ENCODE data around the gene YIF1A. TPM values are rescaled to one million over a fixed set of nuclear protein-coding genes. Genes with fewer than 3 reads are reported as not detected.
A peak's percentile ranks its signal among the peaks of the same experiment; 100 is the strongest.

The YIF1A gene
- 10 to 100 TPM; 56.8 to 61.4 (median 57.7) TPM for total RNA-seq

- intact Hi-C loops (cut with DNase I; ENCODE audit: low total_unique reads) = loop anchor here (10.0 kb wide), 1 partner anchor 356 kb away; no protein-coding TSS in a partner anchor
- H3K4me1 ChIP-seq = peaks cover 0 to 15% of the 10 kb centered on the region in 2 donors
Measured at GRCh38 chr11:66288671-66289547, at the start of gene YIF1A. Gene YIF1A, minus strand, starts transcription at chr11:66289143. Its CDS starts 158 bp downstream, at chr11:66288985.

GRCh38 chr11:66337103-66337899 lies 48.4 kb upstream of the YIF1A start:
- Histone ChIP-seq H3K4me1 (peaks cover 0 to 8% of the 10 kb centered on the region in 2 donors), H3K36me3 (peaks cover 10% of the 10 kb centered on the region), H3K27me3 (no peaks in the 10 kb centered on the region), H3K4me3 (peak overlapping the region in 1 of 3 donors; percentile 33), H3K27ac (peak overlapping the region; percentile 66 to 83), H3K9me3 (no peaks in the 10 kb centered on the region)
- TF ChIP-seq CTCF (IDR thresholded peaks at IDR 0.05) (no peak), POLR2AphosphoS5 (IDR thresholded peaks at IDR 0.05) (no peak), POLR2A (IDR thresholded peaks at IDR 0.05) (no peak)
- DNase-seq (ENCODE audit: low spot score in 2 of 2) = no peak
- intact Hi-C loops (cut with DNase I; ENCODE audit: low total_unique reads) = loop anchor here (1.0 kb wide), 1 partner anchor 81 kb away; no protein-coding TSS in a partner anchor

More at GRCh38 chr11:66288671-66289547, at the start of gene YIF1A:
- Histone ChIP-seq H3K27ac (peak within 1 kb of the TSS; percentile 97 to 98), H3K27me3 (peaks cover 5 to 22% of the 10 kb centered on the region in 2 donors), H3K4me3 (peak within 1 kb of the TSS; percentile 72 to 99 (median 84)), H3K36me3 (no peaks in the 10 kb centered on the region), H3K9me3 (no peaks in the 10 kb centered on the region)
- peak; percentile 98 to 99 for DNase-seq (ENCODE audit: low spot score in 2 of 2)
- TF ChIP-seq POLR2A (IDR thresholded peaks at IDR 0.05) (peak; percentile 85), CTCF (IDR thresholded peaks at IDR 0.05) (peak in 1 of 3 donors; percentile 9), POLR2AphosphoS5 (IDR thresholded peaks at IDR 0.05) (peak; percentile 89 to 98 (median 93))

GRCh38 chr11:66336234-66337102 lies 47.5 kb upstream of the YIF1A start, which contains the start of gene RIN1:
Gene RIN1, minus strand, starts transcription at chr11:66336434. Its CDS starts 32 bp downstream, at chr11:66336402.
- intact Hi-C loops (cut with DNase I; ENCODE audit: low total_unique reads) = loop anchor here (1.0 kb wide), 1 partner anchor 80 kb away; no protein-coding TSS in a partner anchor
- no peaks in the 10 kb centered on the region for H3K9me3 ChIP-seq
- no peaks in the 10 kb centered on the region for H3K27me3 ChIP-seq
- peak within 1 kb of the TSS; percentile 68 to 80 (median 70) for H3K4me3 ChIP-seq
- H3K36me3 ChIP-seq = peaks cover 10% of the 10 kb centered on the region
- H3K27ac ChIP-seq = peak within 1 kb of the TSS; percentile 66 to 83
- TF ChIP-seq POLR2AphosphoS5 (IDR thresholded peaks at IDR 0.05) (peak in 1 of 3 donors; percentile 53), CTCF (IDR thresholded peaks at IDR 0.05) (peak in 1 of 3 donors; percentile 20), POLR2A (IDR thresholded peaks at IDR 0.05) (peak; percentile 20)
- DNase-seq (ENCODE audit: low spot score in 2 of 2) = peak in 1 of 2 donors; percentile 77
- H3K4me1 ChIP-seq = peaks cover 0 to 8% of the 10 kb centered on the region in 2 donors

GRCh38 chr11:66335531-66336233 lies 46.7 kb upstream of the YIF1A start:
- H3K27ac ChIP-seq = peak overlapping the region; percentile 66 to 83
- no peaks in the 10 kb centered on the region for H3K9me3 ChIP-seq
- peaks cover 0 to 8% of the 10 kb centered on the region in 2 donors for H3K4me1 ChIP-seq
- TF ChIP-seq CTCF (IDR thresholded peaks at IDR 0.05) (no peak), POLR2AphosphoS5 (IDR thresholded peaks at IDR 0.05) (no peak), POLR2A (IDR thresholded peaks at IDR 0.05) (no peak)
- DNase-seq (ENCODE audit: low spot score in 2 of 2) = no peak
- H3K36me3 ChIP-seq = peaks cover 4% of the 10 kb centered on the region
- intact Hi-C loops (cut with DNase I; ENCODE audit: low total_unique reads) = no loop called here
- H3K4me3 ChIP-seq = peak overlapping the region; percentile 68 to 80 (median 70)
- H3K27me3 ChIP-seq = no peaks in the 10 kb centered on the region
